H1 (cell line): ENCODE measurements around the gene PLCB1. TPM values are rescaled to one million over a fixed set of nuclear protein-coding genes. Genes with fewer than 3 reads are reported as not detected.

ENCODE experiments used
- CTCF ChIA-PET: fragments of 300-600 bp; sonication (Branson Sonifier 250); formaldehyde crosslinking; loops from one replicate; lab custom pipeline; 2021; ENCODE audit not compliant: partially characterized antibody; lab: Charles Lee
- POLR2A ChIA-PET: fragments of 300-600 bp; sonication (Branson Sonifier 250); formaldehyde crosslinking; loops from one replicate; lab custom pipeline; 2021; ENCODE audit warnings: inconsistent platforms; ENCODE audit not compliant: partially characterized antibody; lab: Charles Lee
- DNase-seq, 2 experiments: peaks; one replicate each; pipeline versions ENCODE4 v3.0.0 to v3.0.0-alpha.2; 2010 to 2022; ENCODE audit warnings: low spot score in 2 of 2, low read depth in 1 of 2, mixed read lengths in 1 of 2
- FAIRE-seq: peaks from 2 replicates; lab custom pipeline; 2011; peaks lifted over from hg19 to GRCh38; lab: Jason Lieb, UNC
- H2AFZ ChIP-seq: 2 replicates; pipeline ENCODE4 v1.8.1; 2012; ENCODE audit warnings: low read length, inconsistent platforms
- H2AK5ac ChIP-seq: 2 replicates; pipeline ENCODE4 v1.6.1; 2013; ENCODE audit warnings: low read depth, low read length
- H2BK120ac ChIP-seq: replicated peaks from 2 replicates; pipeline ENCODE3; 2013; ENCODE audit warnings: low read depth, low read length, inconsistent platforms
- H2BK12ac ChIP-seq: 2 replicates; pipeline ENCODE4 v1.6.1; 2013; ENCODE audit warnings: low read depth, low read length
- H2BK15ac ChIP-seq: 2 replicates; pipeline ENCODE4 v1.6.1; 2013; ENCODE audit warnings: low read length
- H2BK20ac ChIP-seq: 2 replicates; pipeline ENCODE4 v1.6.1; 2013; ENCODE audit warnings: low read length
- H2BK5ac ChIP-seq: 2 replicates; pipeline ENCODE4 v1.6.1; 2013; ENCODE audit warnings: low read depth, low read length
- H3K14ac ChIP-seq: 2 replicates; pipeline ENCODE4 v1.6.1; 2013; ENCODE audit warnings: inconsistent platforms; ENCODE audit not compliant: insufficient read length
- H3K18ac ChIP-seq: 2 replicates; pipeline ENCODE4 v1.6.1; 2013; ENCODE audit warnings: low read length; ENCODE audit errors: extremely low read depth
- H3K23ac ChIP-seq: 2 replicates; pipeline ENCODE4 v1.6.1; 2013; ENCODE audit warnings: inconsistent platforms; ENCODE audit not compliant: insufficient read length
- H3K23me2 ChIP-seq: 2 replicates; pipeline ENCODE4 v1.6.1; 2013; ENCODE audit warnings: low read depth, low read length
- H3K27ac ChIP-seq: 2 replicates; pipeline ENCODE4 v1.6.1; 2011; ENCODE audit warnings: low read depth, low read length, inconsistent platforms
- H3K27me3 ChIP-seq, 4 experiments: replicated peaks in 1 of 4; 1 replicate in 1 of 4; 2 replicates in 3 of 4; pipeline versions ENCODE4 v1.6.1 to v1.8.1; 2011 to 2013; ENCODE audit warnings: low read length in 3 of 4, mild to moderate bottlenecking in 3 of 4, inconsistent platforms in 2 of 4, mixed read lengths in 2 of 4, moderate library complexity in 1 of 4; ENCODE audit not compliant: control insufficient read depth in 3 of 4, insufficient read depth in 3 of 4; ENCODE audit errors: extremely low read depth in 1 of 4
- H3K36me3 ChIP-seq, 4 experiments: 2 replicates each; pipeline versions ENCODE4 v1.6.1 to v1.8.1; 2011 to 2013; ENCODE audit warnings: mild to moderate bottlenecking in 4 of 4, low read length in 3 of 4, moderate library complexity in 2 of 4, control low read depth in 1 of 4, inconsistent platforms in 1 of 4; ENCODE audit not compliant: insufficient read depth in 4 of 4, control insufficient read depth in 2 of 4
- H3K4ac ChIP-seq: replicated peaks from 2 replicates; pipeline ENCODE3; 2013; ENCODE audit warnings: low read length, low read depth, mixed read lengths, inconsistent platforms; ENCODE audit not compliant: insufficient read length
- H3K4me1 ChIP-seq, 4 experiments: replicated peaks in 1 of 4; 1 replicate in 1 of 4; 2 replicates in 3 of 4; pipeline versions ENCODE4 v1.6.1 to v1.8.1; 2011 to 2013; ENCODE audit warnings: low read length in 3 of 4, inconsistent platforms in 2 of 4, mixed read lengths in 1 of 4; ENCODE audit not compliant: insufficient read depth in 4 of 4, control insufficient read depth in 3 of 4
- H3K4me2 ChIP-seq, 2 experiments: 2 replicates each; pipeline versions ENCODE4 v1.6.1 to v1.8.1; 2011 to 2013; ENCODE audit warnings: low read depth in 2 of 2, low read length in 2 of 2, control low read depth in 1 of 2, inconsistent platforms in 1 of 2, mild to moderate bottlenecking in 1 of 2; ENCODE audit not compliant: insufficient read depth in 1 of 2
- H3K4me3 ChIP-seq, 4 experiments: fragments of 200-600, 300-600 bp in 1 of 4; sonication (generic), shearing (Covaris generic), sonication (Bioruptor Twin) in 1 of 4; 2 replicates each; pipeline versions ENCODE4 v1.5.1 to v1.8.1; 2011 to 2016; ENCODE audit warnings: low read length in 4 of 4, low read depth in 3 of 4, control low read depth in 2 of 4, inconsistent platforms in 2 of 4, mild to moderate bottlenecking in 2 of 4, mixed read lengths in 1 of 4, moderate library complexity in 1 of 4; ENCODE audit not compliant: insufficient read depth in 2 of 4; ENCODE audit errors: extremely low read depth in 1 of 4
- H3K56ac ChIP-seq: replicated peaks from 2 replicates; pipeline ENCODE3; 2013; ENCODE audit warnings: low read depth, mild to moderate bottlenecking, mixed read lengths, low read length, inconsistent platforms; ENCODE audit not compliant: insufficient read length
- H3K79me1 ChIP-seq: 2 replicates; pipeline ENCODE4 v1.6.1; 2013; ENCODE audit warnings: low read depth, low read length, control low read depth
- H3K79me2 ChIP-seq, 2 experiments: 2 replicates each; pipeline versions ENCODE4 v1.6.1 to v1.8.1; 2012 to 2013; ENCODE audit warnings: low read length in 2 of 2, mild to moderate bottlenecking in 2 of 2, inconsistent platforms in 1 of 2; ENCODE audit not compliant: insufficient read depth in 2 of 2, control insufficient read depth in 1 of 2
- H3K9ac ChIP-seq, 4 experiments: replicated peaks in 1 of 4; 1 replicate in 1 of 4; 2 replicates in 3 of 4; pipeline versions ENCODE4 v1.6.1 to v1.8.1; 2011 to 2013; ENCODE audit warnings: low read depth in 3 of 4, low read length in 3 of 4, control low read depth in 2 of 4, mild to moderate bottlenecking in 2 of 4, moderate library complexity in 2 of 4, inconsistent platforms in 1 of 4; ENCODE audit errors: extremely low read depth in 1 of 4
- H3K9me3 ChIP-seq, 2 experiments: 2 replicates each; pipeline versions ENCODE4 v1.6.1 to v1.8.1; 2012 to 2013; ENCODE audit warnings: mild to moderate bottlenecking in 2 of 2, moderate library complexity in 2 of 2, control low read depth in 1 of 2, inconsistent platforms in 1 of 2, low read depth in 1 of 2, low read length in 1 of 2, mixed read lengths in 1 of 2; ENCODE audit not compliant: insufficient read depth in 2 of 2
- H4K20me1 ChIP-seq, 2 experiments: replicated peaks in 1 of 2; 2 replicates each; pipeline versions ENCODE3 to v1.8.1; 2011 to 2013; ENCODE audit warnings: inconsistent platforms in 2 of 2, low read length in 2 of 2, mild to moderate bottlenecking in 1 of 2; ENCODE audit not compliant: insufficient read depth in 2 of 2, control insufficient read depth in 1 of 2
- H4K5ac ChIP-seq: 2 replicates; pipeline ENCODE4 v1.6.1; 2013; ENCODE audit warnings: low read length, low read depth, mixed read lengths, inconsistent platforms; ENCODE audit not compliant: insufficient read length
- H4K8ac ChIP-seq: 2 replicates; pipeline ENCODE4 v1.8.0; 2013; ENCODE audit warnings: mild to moderate bottlenecking, moderate library complexity, low read length, inconsistent platforms; ENCODE audit not compliant: insufficient read depth; ENCODE audit errors: extremely low read depth
- H4K91ac ChIP-seq: replicated peaks from 2 replicates; pipeline ENCODE3; 2013; ENCODE audit warnings: low read length, mixed read lengths, inconsistent platforms; ENCODE audit not compliant: insufficient read length
- SP2 ChIP-seq: IDR thresholded peaks from 2 replicates; pipeline ENCODE4 v1.6.1; 2012; ENCODE audit warnings: mild to moderate bottlenecking, low read length, inconsistent platforms
- WGBS, 2 experiments: shearing (Covaris generic) in 1 of 2; methylation state at CpG; one replicate each; pipeline versions ENCODE4 v1.1.6 to v1.1.7; 2013 to 2015; ENCODE audit warnings: low lambda C conversion rate in 2 of 2, mixed read lengths in 2 of 2, inconsistent platforms in 1 of 2, low coverage in 1 of 2, missing lambda C conversion rate in 1 of 2; ENCODE audit not compliant: insufficient replicate concordance in 2 of 2, insufficient coverage in 1 of 2, insufficient read length in 1 of 2; ENCODE audit errors: extremely low coverage in 1 of 2, missing lambda C conversion rate in 1 of 2; 5-methylcytosine and 5-hydroxymethylcytosine counted together
- polyA plus RNA-seq, 7 experiments: library from polyadenylated mRNA; depleted of rRNA in 3 of 7; stranded (reverse) in 5 of 7; unstranded in 2 of 7; fragments of >200 nt in 5 of 7; fragments of 200-250 nt in 2 of 7; gene quantifications; 1 replicate in 5 of 7; 2 replicates in 1 of 7; 4 replicates in 1 of 7; pipeline versions ENCODE4 v1.2.1 to v1.2.3, GENCODE V29; 2011 to 2013; ENCODE audit warnings: missing spikeins in 2 of 7, mixed read lengths in 2 of 7
- small RNA-seq: library from polyadenylated mRNA; stranded (forward); fragments of <200 nt; extraction: miRNeasy Mini kit (QIAGEN cat#:217004); gene quantifications from one replicate; pipeline ENCODE3, GENCODE V24; 2013; ENCODE audit not compliant: insufficient read depth
- total RNA-seq: library from RNA; stranded (reverse); fragmentation: NEBNext Ultra II Directional; extraction: Animal tissue kit (Norgen Biotek cat#: 25700); gene quantifications from 2 replicates; pipeline ENCODE4 v1.2.1, GENCODE V29; 2021
- TF ChIP-seq, protein P1 (sequence below): IDR thresholded peaks from 2 replicates; pipeline ENCODE4 v1.6.1; 2011; ENCODE audit warnings: low read length, improper control_type of control experiment

Gene PLCB1
- total and polyA plus RNA-seq, 2 of the 8 experiments (the other 6 are each of a cell fraction or from before 2014, with no cell fraction given), result 2.6 to 9.1 TPM

DNA sequence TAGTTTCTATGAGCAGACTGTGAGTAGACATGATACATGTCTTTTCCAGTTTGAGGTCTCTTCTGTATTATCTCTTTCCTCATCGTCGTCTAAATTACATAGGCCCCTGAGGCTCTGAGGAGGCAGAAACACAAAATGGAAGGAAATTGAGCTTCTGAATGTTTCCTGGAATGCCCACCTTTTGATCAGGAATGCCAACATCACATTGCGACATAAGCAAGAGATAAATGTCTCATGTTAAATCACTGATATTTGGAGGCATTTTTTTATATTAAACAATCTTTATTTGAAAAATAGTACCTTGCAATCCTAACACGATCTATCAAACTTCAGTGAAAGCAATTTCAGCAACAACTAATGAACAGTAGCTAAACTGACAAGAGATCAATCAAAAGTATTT is 802.3 kb downstream of the PLCB1 start:
- Histone ChIP-seq H2BK12ac (no peak overlapping the region), H3K23me2 (no peaks in the 10 kb centered on the region), H3K4ac (no peak overlapping the region), H4K8ac (no peak overlapping the region), H3K4me3 (no peak overlapping the region), H3K9ac (no peak overlapping the region), H2BK15ac (no peak overlapping the region), H4K5ac (no peak overlapping the region), H3K14ac (no peak overlapping the region), H3K56ac (no peak overlapping the region), H3K79me2 (no peaks in the 10 kb centered on the region), H3K79me1 (no peaks in the 10 kb centered on the region), H3K18ac (no peak overlapping the region), H3K27ac (no peak overlapping the region), H2AFZ (no peak overlapping the region), H2AK5ac (no peak overlapping the region), H4K91ac (no peak overlapping the region), H4K20me1 (no peaks in the 10 kb centered on the region), H3K9me3 (no peaks in the 10 kb centered on the region), H2BK5ac (no peak overlapping the region), H2BK120ac (no peak overlapping the region), H3K27me3 (no peaks in the 10 kb centered on the region), H3K4me2 (no peak overlapping the region), H2BK20ac (no peak overlapping the region), H3K36me3 (no peaks in the 10 kb centered on the region), H3K23ac (no peak overlapping the region), H3K4me1 (peaks cover 0 to 6% (median 0%) of the 10 kb centered on the region in 4 experiments; a peak in 2 of 7 replicates)
- no peak for DNase-seq
- 79% methylated on average over 4 of the region's 4 CpGs; no CpG with 5 or more reads in 1 of the 2 experiments for WGBS, 2 experiments
- CTCF ChIA-PET, result interaction anchor here (0.6 to 2.1 kb wide), 5 partner anchors 12 to 81 kb away, joined by 3 to 8 read pairs (median 3); no protein-coding TSS in a partner anchor
- POLR2A ChIA-PET, result no interaction called here
- no peak for FAIRE-seq
- TF ChIP-seq, protein P1, sequence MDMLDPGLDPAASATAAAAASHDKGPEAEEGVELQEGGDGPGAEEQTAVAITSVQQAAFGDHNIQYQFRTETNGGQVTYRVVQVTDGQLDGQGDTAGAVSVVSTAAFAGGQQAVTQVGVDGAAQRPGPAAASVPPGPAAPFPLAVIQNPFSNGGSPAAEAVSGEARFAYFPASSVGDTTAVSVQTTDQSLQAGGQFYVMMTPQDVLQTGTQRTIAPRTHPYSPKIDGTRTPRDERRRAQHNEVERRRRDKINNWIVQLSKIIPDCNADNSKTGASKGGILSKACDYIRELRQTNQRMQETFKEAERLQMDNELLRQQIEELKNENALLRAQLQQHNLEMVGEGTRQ, result no peak
- no peak for TF ChIP-seq SP2

Small RNAs within 50 kb of the gene (small RNA-seq; reads per million reads assigned to genes)
- gene AL445567.1 (not detected), gene RNU105B (not detected)

Other genes starting within 250 kb of the PLCB1 start
- gene HAO1, start 191.8 kb upstream of the PLCB1 start, total RNA-seq, result not detected in 2 replicates
- gene HAO1, start 191.8 kb upstream of the PLCB1 start, polyA plus RNA-seq (2011; rRNA removed), result not detected in 2 replicates
- 7.8 and 11.1 TPM in 2 replicates for gene TMX4, start 112.5 kb upstream of the PLCB1 start, total RNA-seq
- gene TMX4, start 112.5 kb upstream of the PLCB1 start, polyA plus RNA-seq (2011; rRNA removed), result 1.8 and 2.1 TPM in 2 replicates